GM12878 (cell line): ENCODE results near the gene SEZ6L2.

Experiments
- CBFB ChIP-seq: IDR thresholded peaks from 2 replicates; pipeline ENCODE4 v1.6.1; 2016; ENCODE audit warnings: antibody characterized with exemption, low read depth
- JUND ChIP-seq: IDR thresholded peaks from 2 replicates; pipeline ENCODE4 v1.6.1; 2012; ENCODE audit warnings: low read depth, mild to moderate bottlenecking, low read length, improper control_type of control experiment, moderate library complexity
- NR2C2 ChIP-seq: IDR thresholded peaks from 2 replicates; pipeline ENCODE4 v1.6.1; 2011; ENCODE audit warnings: borderline replicate concordance, low read depth; ENCODE audit not compliant: control insufficient read depth, insufficient read length
- RFX5 ChIP-seq: IDR thresholded peaks from 2 replicates; pipeline ENCODE4 v1.6.1; 2011; ENCODE audit warnings: low read depth, low read length, improper control_type of control experiment
- TARDBP ChIP-seq: IDR thresholded peaks from 2 replicates; pipeline ENCODE4 v1.6.1; 2016; ENCODE audit warnings: borderline replicate concordance
- ZNF24 ChIP-seq: fragments of 450-650 bp; IDR thresholded peaks from 2 replicates; pipeline ENCODE4 v1.6.1; 2017; ENCODE audit warnings: antibody characterized with exemption, mild to moderate bottlenecking
- TF ChIP-seq, protein P1 (sequence below): fragments of 450-650 bp; IDR thresholded peaks from 2 replicates; pipeline ENCODE4 v1.6.1; 2018; ENCODE audit warnings: borderline replicate concordance, mild to moderate bottlenecking; ENCODE audit not compliant: partially characterized antibody

DNA sequence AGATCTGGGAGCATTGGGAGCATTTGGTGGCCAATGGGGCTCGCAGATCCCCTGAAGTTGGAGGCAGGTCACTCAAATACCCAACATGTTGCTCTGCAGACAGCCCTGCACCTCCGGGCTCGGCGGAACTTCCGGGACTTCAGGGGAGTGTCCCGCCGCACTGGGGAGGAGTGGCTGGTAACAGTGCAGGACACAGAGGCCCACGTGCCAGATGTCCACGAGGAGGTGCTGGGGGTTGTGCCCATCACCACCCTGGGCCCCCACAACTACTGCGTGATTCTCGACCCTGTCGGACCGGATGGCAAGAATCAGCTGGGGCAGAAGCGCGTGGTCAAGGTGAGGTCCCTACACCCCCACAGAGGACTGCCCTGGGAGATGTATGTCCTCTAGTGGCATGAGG, 62.7 kb downstream of the SEZ6L2 start:
- TF ChIP-seq JUND (no peak), TARDBP (no peak), CBFB (no peak), ZNF24 (no peak), NR2C2 (no peak), RFX5 (no peak)
- TF ChIP-seq, protein P1, sequence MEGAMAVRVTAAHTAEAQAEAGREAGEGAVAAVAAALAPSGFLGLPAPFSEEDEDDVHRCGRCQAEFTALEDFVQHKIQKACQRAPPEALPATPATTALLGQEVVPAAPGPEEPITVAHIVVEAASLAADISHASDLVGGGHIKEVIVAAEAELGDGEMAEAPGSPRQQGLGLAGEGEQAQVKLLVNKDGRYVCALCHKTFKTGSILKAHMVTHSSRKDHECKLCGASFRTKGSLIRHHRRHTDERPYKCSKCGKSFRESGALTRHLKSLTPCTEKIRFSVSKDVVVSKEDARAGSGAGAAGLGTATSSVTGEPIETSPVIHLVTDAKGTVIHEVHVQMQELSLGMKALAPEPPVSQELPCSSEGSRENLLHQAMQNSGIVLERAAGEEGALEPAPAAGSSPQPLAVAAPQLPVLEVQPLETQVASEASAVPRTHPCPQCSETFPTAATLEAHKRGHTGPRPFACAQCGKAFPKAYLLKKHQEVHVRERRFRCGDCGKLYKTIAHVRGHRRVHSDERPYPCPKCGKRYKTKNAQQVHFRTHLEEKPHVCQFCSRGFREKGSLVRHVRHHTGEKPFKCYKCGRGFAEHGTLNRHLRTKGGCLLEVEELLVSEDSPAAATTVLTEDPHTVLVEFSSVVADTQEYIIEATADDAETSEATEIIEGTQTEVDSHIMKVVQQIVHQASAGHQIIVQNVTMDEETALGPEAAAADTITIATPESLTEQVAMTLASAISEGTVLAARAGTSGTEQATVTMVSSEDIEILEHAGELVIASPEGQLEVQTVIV = no peak
